ENCODE measurements around the gene CHAMP1.

GRCh38 chr13:114299604-114300305, 14.5 kb upstream of the CHAMP1 start:
- TF ChIP-seq CTCF (conservative IDR thresholded peaks at IDR 0.05) (no peak), EZH2 (IDR thresholded peaks at IDR 0.05; ENCODE audit: low read depth) (no peak)
